PC-9 (cell line): ENCODE data around the gene RNF38.

ENCODE experiments used
- CTCF ChIP-seq: fragments of 200-600 bp; sonication (generic); conservative IDR thresholded peaks from 2 replicates; pipeline ENCODE4 v1.6.1; 2017; ENCODE audit warnings: mixed run types, antibody characterized with exemption, mild to moderate bottlenecking, moderate library complexity
- EZH2 ChIP-seq: fragments of 200-600 bp; sonication (generic); IDR thresholded peaks from 2 replicates; pipeline ENCODE4 v1.8.0; 2017; ENCODE audit warnings: antibody characterized with exemption, low read depth

GRCh38 chr9:36332006-36332405 is 68.1 kb downstream of the RNF38 start:
- no peak for TF ChIP-seq CTCF
- TF ChIP-seq EZH2 = no peak
